ENCODE measurements around the gene SESN1. TPM values are rescaled to one million over a fixed set of nuclear protein-coding genes. Genes with fewer than 3 reads are reported as not detected.

The SESN1 gene
- polyA plus RNA-seq, 1 donor (not counting 4 experiments of a cell fraction or from before 2014, with no cell fraction given): 21.4 TPM

GRCh38 chr6:109048176-109048575 is 46.5 kb downstream of the SESN1 start:
- DNase-seq (ENCODE audit: low read depth, low spot score) (no peak), FAIRE-seq (no peak)
- no peaks in the 10 kb centered on the region for H3K79me2 ChIP-seq (ENCODE audit: control insufficient read depth, insufficient read depth, low read length)
- TF ChIP-seq EZH2 (IDR thresholded peaks at IDR 0.05; ENCODE audit: low read length) (no peak), CTCF (optimal IDR thresholded peaks at IDR 0.05 in 1 of 3, IDR thresholded peaks at IDR 0.05 in 1 of 3, conservative IDR thresholded peaks at IDR 0.05 in 1 of 3; ENCODE audit: extremely low read depth in 1 of 3, insufficient read depth in 2 of 3, low read length in 3 of 3) (no peak)
- no peak overlapping the region for H3K9ac ChIP-seq (ENCODE audit: control insufficient read depth, extremely low read depth, insufficient read depth, low read length)
- dilution Hi-C loops (cut with MboI; ENCODE audit: extremely low pct_ligation_motif_present, low sequenced_read_pairs): no loop called here
- H3K9me1 ChIP-seq (ENCODE audit: control insufficient read depth, extremely low read depth, insufficient read depth, low read length): no peaks in the 10 kb centered on the region
- H3K4me1 ChIP-seq (ENCODE audit: control insufficient read depth, extremely low read depth, insufficient read depth, low read length): peaks cover 16% of the 10 kb centered on the region
- H3K27me3 ChIP-seq (ENCODE audit: control insufficient read depth, extremely low read depth, insufficient read depth, low read length): no peaks in the 10 kb centered on the region
- H4K20me1 ChIP-seq (ENCODE audit: control insufficient read depth, extremely low read depth, insufficient read depth, low read length): no peaks in the 10 kb centered on the region
- H3K4me2 ChIP-seq (ENCODE audit: control insufficient read depth, extremely low read depth, insufficient read depth, low read depth, low read length): no peak overlapping the region
- no peaks in the 10 kb centered on the region for H3K9me3 ChIP-seq (ENCODE audit: control insufficient read depth, low read depth, low read length)
- H3K27ac ChIP-seq (ENCODE audit: control insufficient read depth, insufficient read depth, low read length): no peak overlapping the region
- no peak overlapping the region for H3K4me3 ChIP-seq (ENCODE audit: control insufficient read depth in 2 of 3, extremely low read depth in 1 of 3, insufficient read depth in 2 of 3, low read depth in 1 of 3, low read length in 3 of 3)
- no peak overlapping the region for H2AFZ ChIP-seq (ENCODE audit: control insufficient read depth, low read length)
- no peaks in the 10 kb centered on the region for H3K36me3 ChIP-seq (ENCODE audit: control insufficient read depth in 2 of 2, extremely low read depth in 1 of 2, insufficient read depth in 2 of 2, low read length in 2 of 2)

- Histone ChIP-seq H3K9me1 (ENCODE audit: control insufficient read depth, extremely low read depth, insufficient read depth, low read length) (no peaks in the 10 kb centered on the region), H3K27ac (ENCODE audit: control insufficient read depth, insufficient read depth, low read length) (no peak overlapping the region), H3K27me3 (ENCODE audit: control insufficient read depth, extremely low read depth, insufficient read depth, low read length) (no peaks in the 10 kb centered on the region), H3K9me3 (ENCODE audit: control insufficient read depth, low read depth, low read length) (no peaks in the 10 kb centered on the region), H3K9ac (ENCODE audit: control insufficient read depth, extremely low read depth, insufficient read depth, low read length) (no peak overlapping the region), H3K4me1 (ENCODE audit: control insufficient read depth, extremely low read depth, insufficient read depth, low read length) (peaks cover 9% of the 10 kb centered on the region), H4K20me1 (ENCODE audit: control insufficient read depth, extremely low read depth, insufficient read depth, low read length) (no peaks in the 10 kb centered on the region), H3K79me2 (ENCODE audit: control insufficient read depth, insufficient read depth, low read length) (no peaks in the 10 kb centered on the region), H2AFZ (ENCODE audit: control insufficient read depth, low read length) (no peak overlapping the region), H3K36me3 (ENCODE audit: control insufficient read depth in 2 of 2, extremely low read depth in 1 of 2, insufficient read depth in 2 of 2, low read length in 2 of 2) (no peaks in the 10 kb centered on the region), H3K4me3 (ENCODE audit: control insufficient read depth in 2 of 3, extremely low read depth in 1 of 3, insufficient read depth in 2 of 3, low read depth in 1 of 3, low read length in 3 of 3) (no peak overlapping the region), H3K4me2 (ENCODE audit: control insufficient read depth, extremely low read depth, insufficient read depth, low read depth, low read length) (no peak overlapping the region)
- dilution Hi-C loops (cut with MboI; ENCODE audit: extremely low pct_ligation_motif_present, low sequenced_read_pairs): no loop called here
- TF ChIP-seq EZH2 (IDR thresholded peaks at IDR 0.05; ENCODE audit: low read length): no peak
- TF ChIP-seq CTCF (optimal IDR thresholded peaks at IDR 0.05 in 1 of 3, IDR thresholded peaks at IDR 0.05 in 1 of 3, conservative IDR thresholded peaks at IDR 0.05 in 1 of 3; ENCODE audit: extremely low read depth in 1 of 3, insufficient read depth in 2 of 3, low read length in 3 of 3): no peak
- DNase-seq (ENCODE audit: low read depth, low spot score) (no peak), FAIRE-seq (no peak)
These were observed 49.2 kb downstream of the SESN1 start for GRCh38 chr6:109045493-109045892.

Measured in keratinocyte (primary cell).